ENCODE results near the gene MED19.

MED19 gene

GRCh38 chr11:57711414-57712255 is at the start of gene MED19:
TSS of gene MED19 (minus strand) at chr11:57712215. CDS start at chr11:57712179, 36 bp downstream.
- no peaks in the 10 kb centered on the region for H3K36me3 ChIP-seq (ENCODE audit: insufficient read depth, low read length)
- peak within 1 kb of the TSS; percentile 87 for H2AFZ ChIP-seq (ENCODE audit: low read length, unreplicated experiment)
- H3K4me1 ChIP-seq (ENCODE audit: control insufficient read depth, insufficient read depth, low read length, unreplicated experiment) = peaks cover 13% of the 10 kb centered on the region
- H3K79me2 ChIP-seq (ENCODE audit: control insufficient read depth, insufficient read depth, low read length, unreplicated experiment) = peaks cover 41% of the 10 kb centered on the region
- no peaks in the 10 kb centered on the region for H3K27me3 ChIP-seq (ENCODE audit: insufficient read depth, low read length)
- H3K4me3 ChIP-seq (ENCODE audit: low read depth, low read length) = peak within 1 kb of the TSS; percentile 100
- peak within 1 kb of the TSS; percentile 80 for H3K27ac ChIP-seq (ENCODE audit: low read depth, low read length)

- Histone ChIP-seq H3K4me1 (ENCODE audit: control insufficient read depth, insufficient read depth, low read length, unreplicated experiment) (no peaks in the 10 kb centered on the region), H3K27ac (ENCODE audit: low read depth, low read length) (no peak overlapping the region), H2AFZ (ENCODE audit: low read length, unreplicated experiment) (no peak overlapping the region), H3K36me3 (ENCODE audit: insufficient read depth, low read length) (no peaks in the 10 kb centered on the region), H3K79me2 (ENCODE audit: control insufficient read depth, insufficient read depth, low read length, unreplicated experiment) (peaks cover 11% of the 10 kb centered on the region), H3K27me3 (ENCODE audit: insufficient read depth, low read length) (no peaks in the 10 kb centered on the region), H3K4me3 (ENCODE audit: low read depth, low read length) (no peak overlapping the region)
Measured at GRCh38 chr11:57758174-57758573, 46.2 kb upstream of the MED19 start.

- H3K27me3 ChIP-seq (ENCODE audit: insufficient read depth, low read length) = no peaks in the 10 kb centered on the region
- H3K79me2 ChIP-seq (ENCODE audit: control insufficient read depth, insufficient read depth, low read length, unreplicated experiment) = no peaks in the 10 kb centered on the region
- H2AFZ ChIP-seq (ENCODE audit: low read length, unreplicated experiment) = no peak overlapping the region
- H3K27ac ChIP-seq (ENCODE audit: low read depth, low read length) = no peak overlapping the region
- no peaks in the 10 kb centered on the region for H3K4me1 ChIP-seq (ENCODE audit: control insufficient read depth, insufficient read depth, low read length, unreplicated experiment)
- no peaks in the 10 kb centered on the region for H3K36me3 ChIP-seq (ENCODE audit: insufficient read depth, low read length)
- H3K4me3 ChIP-seq (ENCODE audit: low read depth, low read length) = no peak overlapping the region
Measured at GRCh38 chr11:57752954-57753353, 40.9 kb upstream of the MED19 start.

- Histone ChIP-seq H3K79me2 (ENCODE audit: control insufficient read depth, insufficient read depth, low read length, unreplicated experiment) (no peaks in the 10 kb centered on the region), H3K4me3 (ENCODE audit: low read depth, low read length) (no peak within 1 kb of the TSS), H2AFZ (ENCODE audit: low read length, unreplicated experiment) (no peak within 1 kb of the TSS), H3K36me3 (ENCODE audit: insufficient read depth, low read length) (no peaks in the 10 kb centered on the region), H3K4me1 (ENCODE audit: control insufficient read depth, insufficient read depth, low read length, unreplicated experiment) (no peaks in the 10 kb centered on the region), H3K27me3 (ENCODE audit: insufficient read depth, low read length) (no peaks in the 10 kb centered on the region), H3K27ac (ENCODE audit: low read depth, low read length) (no peak within 1 kb of the TSS)
Measured at GRCh38 chr11:57751676-57752253, 39.8 kb upstream of the MED19 start, which contains the start of gene BTBD18. TSS of gene BTBD18 (minus strand) at chr11:57751819. CDS start at chr11:57751188, 631 bp downstream.

- Histone ChIP-seq H3K36me3 (ENCODE audit: insufficient read depth, low read length) (no peaks in the 10 kb centered on the region), H3K27me3 (ENCODE audit: insufficient read depth, low read length) (no peaks in the 10 kb centered on the region), H3K79me2 (ENCODE audit: control insufficient read depth, insufficient read depth, low read length, unreplicated experiment) (no peaks in the 10 kb centered on the region), H3K4me1 (ENCODE audit: control insufficient read depth, insufficient read depth, low read length, unreplicated experiment) (no peaks in the 10 kb centered on the region), H3K27ac (ENCODE audit: low read depth, low read length) (no peak overlapping the region), H2AFZ (ENCODE audit: low read length, unreplicated experiment) (no peak overlapping the region), H3K4me3 (ENCODE audit: low read depth, low read length) (no peak overlapping the region)
Measured at GRCh38 chr11:57751176-57751575, 39.2 kb upstream of the MED19 start.

- Histone ChIP-seq H2AFZ (ENCODE audit: low read length, unreplicated experiment) (no peak overlapping the region), H3K4me1 (ENCODE audit: control insufficient read depth, insufficient read depth, low read length, unreplicated experiment) (peaks cover 6% of the 10 kb centered on the region), H3K36me3 (ENCODE audit: insufficient read depth, low read length) (peaks cover 10% of the 10 kb centered on the region; the same call in 1 of the 2 replicates), H3K4me3 (ENCODE audit: low read depth, low read length) (no peak overlapping the region), H3K27me3 (ENCODE audit: insufficient read depth, low read length) (no peaks in the 10 kb centered on the region), H3K79me2 (ENCODE audit: control insufficient read depth, insufficient read depth, low read length, unreplicated experiment) (peaks cover 10% of the 10 kb centered on the region), H3K27ac (ENCODE audit: low read depth, low read length) (no peak overlapping the region)
Measured at GRCh38 chr11:57746920-57747319, 34.9 kb upstream of the MED19 start.

GRCh38 chr11:57745206-57745605 is 33.2 kb upstream of the MED19 start:
- Histone ChIP-seq H3K79me2 (ENCODE audit: control insufficient read depth, insufficient read depth, low read length, unreplicated experiment) (peaks cover 14% of the 10 kb centered on the region), H2AFZ (ENCODE audit: low read length, unreplicated experiment) (no peak overlapping the region), H3K4me3 (ENCODE audit: low read depth, low read length) (no peak overlapping the region), H3K27me3 (ENCODE audit: insufficient read depth, low read length) (no peaks in the 10 kb centered on the region), H3K36me3 (ENCODE audit: insufficient read depth, low read length) (peaks cover 10% of the 10 kb centered on the region; the same call in 1 of the 2 replicates), H3K4me1 (ENCODE audit: control insufficient read depth, insufficient read depth, low read length, unreplicated experiment) (peaks cover 13% of the 10 kb centered on the region), H3K27ac (ENCODE audit: low read depth, low read length) (no peak overlapping the region)

GRCh38 chr11:57744357-57744756 is 32.3 kb upstream of the MED19 start:
- Histone ChIP-seq H3K79me2 (ENCODE audit: control insufficient read depth, insufficient read depth, low read length, unreplicated experiment) (peaks cover 14% of the 10 kb centered on the region), H2AFZ (ENCODE audit: low read length, unreplicated experiment) (no peak overlapping the region), H3K27me3 (ENCODE audit: insufficient read depth, low read length) (no peaks in the 10 kb centered on the region), H3K27ac (ENCODE audit: low read depth, low read length) (no peak overlapping the region), H3K36me3 (ENCODE audit: insufficient read depth, low read length) (peaks cover 10% of the 10 kb centered on the region; the same call in 1 of the 2 replicates), H3K4me1 (ENCODE audit: control insufficient read depth, insufficient read depth, low read length, unreplicated experiment) (peaks cover 13% of the 10 kb centered on the region), H3K4me3 (ENCODE audit: low read depth, low read length) (no peak overlapping the region)

DNA sequence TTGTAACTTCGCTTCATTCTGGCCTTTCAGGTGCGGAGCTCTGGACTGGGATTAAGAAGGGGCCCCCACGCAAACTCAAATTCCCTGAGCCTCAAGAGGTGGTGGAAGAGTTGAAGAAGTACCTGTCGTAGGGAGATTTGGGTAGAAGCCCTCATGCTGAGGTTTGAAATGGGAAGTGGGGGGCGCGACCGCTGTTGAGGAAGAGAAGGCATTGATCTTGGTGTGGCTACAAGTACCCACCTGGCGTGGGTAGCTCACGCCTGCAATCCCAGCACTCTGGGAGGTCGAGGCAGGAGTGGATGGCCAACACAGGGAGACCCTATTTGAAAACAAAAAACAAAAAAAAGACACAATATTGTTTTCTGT is 30.1 kb upstream of the MED19 start:
- peak overlapping the region; percentile 95 for H3K4me3 ChIP-seq (ENCODE audit: low read depth, low read length)
- H3K79me2 ChIP-seq (ENCODE audit: control insufficient read depth, insufficient read depth, low read length, unreplicated experiment) = peaks cover 14% of the 10 kb centered on the region
- H3K27ac ChIP-seq (ENCODE audit: low read depth, low read length) = peak overlapping the region; percentile 72
- peaks cover 10% of the 10 kb centered on the region; the same call in 1 of the 2 replicates for H3K36me3 ChIP-seq (ENCODE audit: insufficient read depth, low read length)
- no peak overlapping the region for H2AFZ ChIP-seq (ENCODE audit: low read length, unreplicated experiment)
- H3K27me3 ChIP-seq (ENCODE audit: insufficient read depth, low read length) = no peaks in the 10 kb centered on the region
- peaks cover 13% of the 10 kb centered on the region for H3K4me1 ChIP-seq (ENCODE audit: control insufficient read depth, insufficient read depth, low read length, unreplicated experiment)

- Histone ChIP-seq H3K27me3 (ENCODE audit: insufficient read depth, low read length) (no peaks in the 10 kb centered on the region), H3K36me3 (ENCODE audit: insufficient read depth, low read length) (peaks cover 10% of the 10 kb centered on the region; the same call in 1 of the 2 replicates), H3K27ac (ENCODE audit: low read depth, low read length) (peak within 1 kb of the TSS; percentile 72), H2AFZ (ENCODE audit: low read length, unreplicated experiment) (peak within 1 kb of the TSS; percentile 95), H3K79me2 (ENCODE audit: control insufficient read depth, insufficient read depth, low read length, unreplicated experiment) (peaks cover 14% of the 10 kb centered on the region), H3K4me1 (ENCODE audit: control insufficient read depth, insufficient read depth, low read length, unreplicated experiment) (peaks cover 13% of the 10 kb centered on the region), H3K4me3 (ENCODE audit: low read depth, low read length) (peak within 1 kb of the TSS; percentile 95)
Measured at GRCh38 chr11:57741132-57742086, 29.4 kb upstream of the MED19 start, which contains the start of gene SELENOH. TSS of gene SELENOH (plus strand) at chr11:57741491. CDS start at chr11:57741596, 105 bp downstream.

Measured in ACC112 (cell line).